ENCODE measurements around the gene KCTD2.

Gene KCTD2

DNA sequence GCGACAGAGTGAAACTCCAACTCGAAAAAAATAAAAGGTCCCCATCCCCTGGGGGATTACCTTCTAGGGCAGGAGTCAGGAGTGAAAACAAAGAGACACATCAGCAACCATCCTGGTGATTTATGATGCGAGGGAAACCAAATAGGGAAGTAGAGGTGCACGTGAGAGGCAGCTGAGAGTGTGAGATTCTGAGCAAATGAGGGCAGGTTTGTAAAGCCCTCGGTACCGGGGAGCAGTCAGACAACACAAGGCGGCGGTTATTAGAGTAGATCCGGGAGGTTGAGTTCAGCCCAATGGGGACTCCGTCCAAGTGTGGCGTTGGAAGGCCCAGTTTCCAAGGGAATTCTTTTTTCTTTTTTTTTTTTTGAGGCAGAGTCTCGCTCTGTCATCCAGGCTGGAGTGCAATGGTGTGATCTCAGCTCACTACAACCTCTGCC lies 55.4 kb downstream of the KCTD2 start:
- DNase-seq, result peak in 1 of 2 experiments; percentile 17

DNA sequence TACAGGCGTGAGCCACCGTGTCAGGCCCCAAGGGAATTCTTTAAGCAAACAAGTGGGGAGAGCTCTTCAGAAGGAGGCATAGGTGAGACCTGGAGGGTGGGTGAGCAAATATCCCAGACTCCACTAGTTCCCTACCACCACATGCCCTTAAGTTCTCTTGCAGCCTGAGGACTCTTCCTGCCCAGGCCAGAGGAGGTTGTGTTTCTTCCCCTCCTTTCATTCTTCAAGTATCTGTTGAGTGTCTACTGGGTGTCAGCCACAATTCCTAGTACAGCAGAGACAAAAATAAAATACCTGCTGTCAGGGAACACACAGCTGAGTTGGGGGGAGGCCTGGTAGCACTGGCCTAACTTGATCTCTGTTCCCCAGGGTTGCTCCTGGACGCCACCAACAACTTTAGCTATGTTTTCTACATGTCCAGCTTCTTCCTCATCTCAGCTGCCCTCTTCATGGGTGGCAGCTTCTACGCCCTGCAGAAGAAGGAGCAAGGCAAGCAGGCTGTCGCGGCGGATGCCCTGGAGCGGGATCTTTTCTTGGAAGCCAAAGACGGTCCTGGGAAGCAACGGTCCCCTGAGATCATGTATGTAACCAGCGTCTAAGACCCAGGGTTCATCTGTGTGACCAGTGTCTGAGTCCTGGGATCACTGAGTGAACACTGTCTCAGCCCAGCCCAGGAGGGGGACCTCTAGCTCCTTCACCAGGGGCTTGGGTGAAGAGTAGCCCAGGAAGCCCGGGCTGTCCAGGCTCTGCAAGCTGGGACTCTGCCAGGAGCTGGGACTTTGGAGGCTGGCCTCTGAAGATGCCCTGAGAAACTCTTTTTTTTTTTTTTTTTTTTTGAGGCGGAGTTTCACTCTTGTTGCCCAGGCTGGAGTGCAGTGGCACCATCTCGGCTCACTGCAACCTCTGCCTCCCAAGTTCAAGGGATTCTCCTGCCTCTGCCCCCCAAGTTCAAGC lies 56.9 kb downstream of the KCTD2 start:
- DNase-seq, result no peak

DNA sequence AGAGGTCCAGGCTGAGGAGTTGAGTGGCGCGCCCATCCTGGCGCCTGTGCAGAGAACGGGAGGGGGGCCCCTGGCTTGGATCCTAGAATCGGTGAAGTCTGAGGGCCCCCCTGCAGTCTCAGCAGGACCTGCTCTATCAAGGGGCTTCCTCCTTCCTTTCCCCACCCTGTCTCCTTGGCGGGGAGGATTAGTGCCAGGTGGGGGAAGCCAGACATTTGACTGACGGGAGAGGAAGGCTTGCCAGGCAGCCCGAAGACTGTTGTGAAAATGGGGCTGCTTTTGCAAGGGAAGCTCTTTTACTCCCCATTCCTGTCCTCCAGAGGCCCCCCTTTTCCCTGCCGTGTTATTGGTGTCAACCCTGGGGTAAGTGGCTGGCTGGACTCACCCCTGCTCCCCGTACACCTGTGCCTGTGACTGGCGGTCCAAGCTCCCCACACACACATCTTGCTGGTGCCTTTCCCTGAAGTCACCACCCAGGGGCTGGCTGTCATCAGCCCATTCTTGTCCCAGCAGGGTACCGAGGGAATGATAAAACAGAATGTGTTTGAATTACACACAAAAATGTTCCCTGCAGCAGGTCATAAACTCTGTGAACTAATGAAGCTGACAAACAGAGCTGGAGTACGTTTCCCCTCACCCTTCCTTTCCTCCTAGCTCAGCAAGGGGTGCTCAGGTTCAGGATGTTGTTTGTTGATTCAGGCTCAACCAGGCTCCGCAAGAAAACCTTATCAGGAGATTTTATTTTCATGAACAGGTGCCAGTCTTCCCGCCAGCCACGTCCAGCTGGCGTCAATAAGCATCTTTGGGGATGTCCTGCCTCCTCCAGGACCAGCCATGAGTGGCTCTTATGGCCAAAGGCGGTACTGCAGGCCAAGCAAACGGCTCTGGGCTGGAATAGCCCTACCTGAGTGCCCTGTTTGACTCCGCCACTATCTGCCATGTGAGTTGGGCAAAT lies 58.4 kb downstream of the KCTD2 start:
- DNase-seq, result peak; percentile 75 to 88

DNA sequence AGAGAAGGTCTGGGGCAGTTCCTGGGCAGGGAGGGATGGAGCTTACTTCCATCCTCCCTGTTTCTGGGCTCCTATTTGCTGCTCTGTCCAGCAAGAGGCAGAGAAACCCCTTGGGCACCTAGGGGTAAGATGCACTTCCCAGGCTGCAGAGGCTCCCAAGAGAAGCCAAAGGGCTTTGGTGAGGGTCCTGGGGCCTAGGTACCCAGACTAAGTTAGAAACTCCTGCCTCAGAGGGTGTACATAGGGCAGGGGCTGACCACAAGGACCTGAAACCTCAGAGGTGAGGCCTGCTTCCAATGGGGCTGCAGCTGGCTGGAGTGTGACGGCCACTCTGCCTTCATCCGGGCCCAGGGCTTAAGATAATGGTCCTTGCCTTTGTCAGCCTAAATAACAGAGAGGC lies 61.2 kb downstream of the KCTD2 start:
- DNase-seq, result no peak

DNA sequence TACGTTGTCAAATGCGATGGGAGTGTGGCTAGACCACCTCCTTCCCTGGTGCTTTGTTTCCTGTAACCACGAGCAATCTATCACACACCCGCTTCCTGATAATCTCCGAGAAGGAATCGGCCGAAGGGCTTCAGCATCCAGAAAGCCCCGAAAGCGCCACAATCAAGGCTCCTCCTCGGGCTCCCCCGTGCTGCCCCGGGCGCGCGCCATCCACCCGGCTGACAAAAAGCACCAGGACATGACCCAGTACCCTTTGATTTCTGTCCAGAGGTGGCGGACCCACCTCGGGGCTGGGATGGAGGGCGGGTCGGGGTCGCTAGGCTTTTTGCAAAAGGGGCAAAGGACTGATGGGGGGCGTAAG lies 62.0 kb downstream of the KCTD2 start:
- no peak for DNase-seq

DNA sequence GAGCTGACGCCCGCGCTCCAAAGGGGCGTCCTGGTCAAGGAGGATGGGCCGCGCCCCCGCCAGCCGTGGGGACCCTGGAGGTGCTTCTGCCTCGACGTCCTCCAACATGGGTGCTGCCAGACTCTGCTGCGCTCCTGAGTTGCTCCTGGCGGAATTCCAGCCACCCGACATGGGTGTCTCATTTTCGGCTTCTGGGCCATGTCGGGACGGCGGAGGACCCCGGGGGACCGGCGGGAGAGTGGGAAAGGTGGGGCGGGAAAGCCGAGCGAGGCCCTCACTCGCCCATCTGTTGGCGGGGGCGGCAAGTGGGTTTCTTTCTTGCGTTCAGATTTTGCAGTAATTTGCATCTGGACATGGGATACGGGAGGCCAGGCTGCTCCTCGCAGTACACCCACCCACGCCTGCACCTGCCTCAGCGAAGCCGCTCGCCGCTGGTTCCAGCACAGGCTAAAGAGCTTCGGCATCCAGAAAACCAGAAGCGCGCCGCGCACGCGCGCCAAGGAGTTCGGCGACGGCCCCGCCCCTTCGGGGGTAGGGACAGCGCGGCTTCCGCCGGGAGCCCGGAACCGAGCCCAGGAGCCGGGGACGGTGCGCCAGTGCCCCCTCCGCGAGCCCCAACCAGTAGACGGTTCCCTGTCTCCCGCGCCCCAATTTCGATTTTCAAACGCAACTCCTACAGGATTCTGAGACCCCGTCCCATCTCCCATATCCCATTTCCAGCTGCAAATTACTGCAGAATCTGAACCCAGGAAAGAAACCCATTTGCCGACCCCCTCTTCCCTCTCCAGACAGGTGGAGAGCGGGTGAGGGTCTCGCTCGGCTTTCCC lies 62.6 kb downstream of the KCTD2 start, which contains the start of gene ARMC7:
ARMC7 (plus strand) TSS at position 563 of the 827 bp plus-strand sequence. CDS start 320 bp downstream, outside the sequence.
- peak; percentile 86 to 92 for DNase-seq

DNA sequence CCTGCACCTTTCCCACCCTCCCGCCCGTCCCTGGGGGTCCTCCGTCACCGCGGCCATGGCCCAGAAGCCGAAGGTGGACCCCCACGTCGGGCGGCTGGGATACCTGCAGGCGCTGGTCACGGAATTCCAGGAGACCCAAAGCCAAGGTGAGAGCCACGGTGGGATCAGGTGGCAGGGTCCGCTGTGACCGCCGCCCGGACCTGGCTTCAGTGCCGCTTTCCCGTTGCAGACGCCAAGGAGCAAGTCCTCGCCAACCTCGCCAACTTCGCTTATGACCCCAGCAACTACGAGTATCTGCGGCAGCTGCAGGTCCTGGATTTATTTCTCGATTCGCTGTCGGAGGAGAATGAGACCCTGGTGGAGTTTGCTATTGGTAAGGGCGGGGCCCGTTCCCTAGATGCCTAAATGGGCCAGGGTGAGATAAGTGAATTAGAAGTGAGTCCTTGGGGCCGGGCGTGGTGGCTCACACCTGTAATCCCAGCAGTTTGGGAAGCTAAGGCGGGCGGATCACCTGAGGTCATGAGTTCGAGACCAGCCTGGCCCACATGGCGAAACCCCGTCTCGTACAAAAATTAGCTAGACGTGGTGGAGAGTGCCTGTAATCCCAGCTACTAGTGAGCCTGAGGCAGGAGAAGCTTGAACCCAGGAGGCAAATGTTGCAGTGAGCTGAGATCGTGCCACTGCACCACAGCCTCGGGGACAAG lies 63.4 kb downstream of the KCTD2 start:
- DNase-seq, result no peak

DNA sequence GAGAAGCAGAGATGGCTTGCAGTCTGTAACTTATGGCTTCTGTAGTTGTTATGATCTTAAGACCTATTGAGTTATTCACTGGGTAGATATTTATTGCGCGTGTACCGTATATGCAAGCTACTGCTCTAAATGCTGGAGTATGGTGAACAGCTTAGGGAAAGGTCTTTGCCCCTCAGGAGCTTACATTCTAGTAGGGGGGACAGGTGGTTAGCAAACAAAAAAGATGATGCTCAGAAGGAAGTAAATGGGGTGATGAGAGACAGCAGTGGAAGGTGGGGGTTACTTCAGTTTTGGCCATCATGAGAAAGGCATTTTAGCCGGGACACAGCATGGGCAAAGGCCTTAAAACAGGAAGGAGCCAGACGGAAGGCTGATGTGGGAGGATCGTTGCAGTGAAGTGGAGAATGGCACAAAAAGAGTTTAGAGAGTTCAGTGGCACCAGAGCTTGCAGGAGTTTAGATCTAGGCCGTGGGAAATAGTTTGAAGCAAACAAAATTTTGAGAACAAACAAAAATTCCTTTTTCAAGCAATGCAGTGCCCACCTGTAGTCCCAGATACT lies 64.8 kb downstream of the KCTD2 start:
- no peak for DNase-seq

DNA sequence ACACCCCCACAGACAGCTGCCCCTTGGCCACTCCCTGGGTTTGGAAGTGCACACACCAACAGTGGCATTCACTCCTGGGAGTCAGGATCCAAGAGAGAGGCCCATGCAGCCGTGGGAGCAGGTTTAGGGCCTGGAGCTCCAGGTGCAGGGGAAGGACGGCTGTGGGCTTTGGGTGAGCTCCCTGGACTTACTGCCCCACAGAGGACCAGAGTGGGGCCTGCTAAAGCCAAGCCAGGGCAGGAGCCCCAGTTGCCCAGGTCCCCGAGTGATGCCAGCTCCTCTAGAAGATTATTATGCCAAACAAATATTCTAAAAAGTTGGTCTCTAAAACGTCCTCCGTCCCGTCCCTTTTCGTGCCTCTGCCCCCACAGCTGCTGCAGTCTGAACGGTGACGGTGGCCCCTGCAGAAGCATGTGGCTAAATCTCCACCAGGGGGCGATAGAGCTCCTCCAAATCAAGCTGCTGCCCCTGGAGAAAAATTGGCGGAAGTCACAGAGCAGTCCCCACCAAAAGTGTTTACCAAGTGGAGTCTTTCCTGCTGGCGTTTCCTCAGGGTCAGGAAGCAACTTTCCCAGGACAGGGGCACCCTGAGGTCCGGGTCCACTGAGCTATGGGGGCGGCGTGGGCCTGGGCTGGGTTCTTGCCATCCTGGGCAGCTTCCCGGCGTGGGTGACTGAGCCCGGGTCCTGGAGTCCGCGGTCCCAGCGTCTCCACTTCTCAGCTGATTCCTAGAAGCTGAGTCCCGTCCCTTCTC lies 67.0 kb downstream of the KCTD2 start:
- DNase-seq, result peak; percentile 86 to 91

DNA sequence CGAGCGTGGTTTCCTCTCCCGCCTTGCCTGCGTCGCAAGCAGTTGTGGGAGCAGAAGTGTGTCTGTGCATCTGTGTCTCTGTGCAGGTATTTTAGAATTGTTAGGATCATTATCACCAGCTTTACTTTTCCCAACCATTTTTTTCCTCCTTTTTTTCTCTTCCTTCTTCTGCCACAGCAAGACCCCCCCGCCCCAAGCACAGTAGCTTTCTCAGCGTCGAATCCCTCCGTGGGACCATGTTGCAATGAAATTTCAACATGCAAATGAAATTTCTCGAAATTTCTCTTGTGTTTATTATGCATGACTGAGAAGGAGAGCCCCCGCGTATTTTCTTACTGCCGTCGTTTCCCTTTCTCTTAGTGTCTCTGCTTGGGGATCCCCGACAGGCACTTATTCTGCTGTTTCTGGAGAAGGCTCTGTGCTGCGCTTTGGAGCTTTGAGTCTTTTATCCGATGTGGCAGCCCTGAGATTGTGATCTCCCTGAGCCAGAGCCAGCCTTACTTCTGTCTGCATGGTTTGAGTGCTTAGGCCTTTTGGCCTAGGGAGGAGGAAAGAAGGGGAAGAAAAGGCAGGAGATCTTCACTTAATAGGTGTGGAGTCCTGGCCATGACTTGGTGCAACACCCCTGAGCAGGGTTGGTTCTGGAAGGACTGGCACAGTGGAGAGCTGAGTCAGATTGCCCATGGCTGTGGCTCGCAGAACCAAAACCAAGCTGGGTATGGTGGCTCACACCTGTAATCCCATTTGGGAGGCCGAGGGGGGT lies 67.7 kb downstream of the KCTD2 start:
- DNase-seq, result no peak
